Parathyroid adenoma (tissue), 2 donors: ENCODE results near the gene IQSEC2.
A peak's percentile ranks its signal among the peaks of the same experiment; 100 is the strongest.

ENCODE experiments used
- H2AFZ ChIP-seq: fragments of 300-600 bp; sonication (generic); one replicate; pipeline ENCODE4 v1.7.0; 2017; ENCODE audit warnings: antibody characterized with exemption, mild to moderate bottlenecking
- H3K27ac ChIP-seq: fragments of 300-600 bp; sonication (generic); one replicate; pipeline ENCODE4 v1.7.0; 2017
- H3K27me3 ChIP-seq: fragments of 300-600 bp; sonication (generic); one replicate; pipeline ENCODE4 v1.7.0; 2017; ENCODE audit warnings: low read length; ENCODE audit not compliant: control insufficient read depth, insufficient read depth
- H3K36me3 ChIP-seq: fragments of 300-600 bp; sonication (generic); one replicate; pipeline ENCODE4 v1.7.0; 2017; ENCODE audit warnings: low read length; ENCODE audit not compliant: control insufficient read depth, insufficient read depth
- H3K4me1 ChIP-seq: fragments of 300-600 bp; sonication (generic); one replicate; pipeline ENCODE4 v1.7.0; 2017; ENCODE audit warnings: control low read depth
- H3K4me2 ChIP-seq: fragments of 300-600 bp; sonication (generic); one replicate; pipeline ENCODE4 v1.7.0; 2017; ENCODE audit warnings: low read length
- H3K4me3 ChIP-seq: fragments of 300-600 bp; sonication (generic); one replicate; pipeline ENCODE4 v1.7.0; 2017; ENCODE audit warnings: low read depth, low read length
- H3K79me2 ChIP-seq: fragments of 300-600 bp; sonication (generic); one replicate; pipeline ENCODE4 v1.7.0; 2017; ENCODE audit warnings: control low read depth
- H3K9ac ChIP-seq: fragments of 300-600 bp; sonication (generic); one replicate; pipeline ENCODE4 v1.7.0; 2017; ENCODE audit warnings: mild to moderate bottlenecking
- H3K9me3 ChIP-seq: fragments of 300-600 bp; sonication (generic); one replicate; pipeline ENCODE4 v1.7.0; 2017; ENCODE audit warnings: low read length; ENCODE audit not compliant: control insufficient read depth
- TF ChIP-seq, protein P1 (sequence below): fragments of 300-600 bp; sonication (generic); IDR thresholded peaks from one replicate; pipeline ENCODE4 v1.7.0; 2017; ENCODE audit warnings: antibody characterized with exemption, mild to moderate bottlenecking
- donor health status: primary hyperparathyroidism.

IQSEC2 gene

GRCh38 chrX:53321943-53322497 lies 40.6 kb upstream of the IQSEC2 start:
- no peak overlapping the region for H3K4me2 ChIP-seq
- no peaks in the 10 kb centered on the region for H3K27me3 ChIP-seq
- peaks cover 3% of the 10 kb centered on the region for H3K79me2 ChIP-seq
- TF ChIP-seq, protein P1, sequence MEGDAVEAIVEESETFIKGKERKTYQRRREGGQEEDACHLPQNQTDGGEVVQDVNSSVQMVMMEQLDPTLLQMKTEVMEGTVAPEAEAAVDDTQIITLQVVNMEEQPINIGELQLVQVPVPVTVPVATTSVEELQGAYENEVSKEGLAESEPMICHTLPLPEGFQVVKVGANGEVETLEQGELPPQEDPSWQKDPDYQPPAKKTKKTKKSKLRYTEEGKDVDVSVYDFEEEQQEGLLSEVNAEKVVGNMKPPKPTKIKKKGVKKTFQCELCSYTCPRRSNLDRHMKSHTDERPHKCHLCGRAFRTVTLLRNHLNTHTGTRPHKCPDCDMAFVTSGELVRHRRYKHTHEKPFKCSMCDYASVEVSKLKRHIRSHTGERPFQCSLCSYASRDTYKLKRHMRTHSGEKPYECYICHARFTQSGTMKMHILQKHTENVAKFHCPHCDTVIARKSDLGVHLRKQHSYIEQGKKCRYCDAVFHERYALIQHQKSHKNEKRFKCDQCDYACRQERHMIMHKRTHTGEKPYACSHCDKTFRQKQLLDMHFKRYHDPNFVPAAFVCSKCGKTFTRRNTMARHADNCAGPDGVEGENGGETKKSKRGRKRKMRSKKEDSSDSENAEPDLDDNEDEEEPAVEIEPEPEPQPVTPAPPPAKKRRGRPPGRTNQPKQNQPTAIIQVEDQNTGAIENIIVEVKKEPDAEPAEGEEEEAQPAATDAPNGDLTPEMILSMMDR: no peak
- H2AFZ ChIP-seq: no peak overlapping the region
- no peaks in the 10 kb centered on the region for H3K4me1 ChIP-seq
- no peak overlapping the region for H3K9ac ChIP-seq
- no peaks in the 10 kb centered on the region for H3K9me3 ChIP-seq
- H3K36me3 ChIP-seq: no peaks in the 10 kb centered on the region
- H3K27ac ChIP-seq: no peak overlapping the region
- H3K4me3 ChIP-seq: no peak overlapping the region

DNA sequence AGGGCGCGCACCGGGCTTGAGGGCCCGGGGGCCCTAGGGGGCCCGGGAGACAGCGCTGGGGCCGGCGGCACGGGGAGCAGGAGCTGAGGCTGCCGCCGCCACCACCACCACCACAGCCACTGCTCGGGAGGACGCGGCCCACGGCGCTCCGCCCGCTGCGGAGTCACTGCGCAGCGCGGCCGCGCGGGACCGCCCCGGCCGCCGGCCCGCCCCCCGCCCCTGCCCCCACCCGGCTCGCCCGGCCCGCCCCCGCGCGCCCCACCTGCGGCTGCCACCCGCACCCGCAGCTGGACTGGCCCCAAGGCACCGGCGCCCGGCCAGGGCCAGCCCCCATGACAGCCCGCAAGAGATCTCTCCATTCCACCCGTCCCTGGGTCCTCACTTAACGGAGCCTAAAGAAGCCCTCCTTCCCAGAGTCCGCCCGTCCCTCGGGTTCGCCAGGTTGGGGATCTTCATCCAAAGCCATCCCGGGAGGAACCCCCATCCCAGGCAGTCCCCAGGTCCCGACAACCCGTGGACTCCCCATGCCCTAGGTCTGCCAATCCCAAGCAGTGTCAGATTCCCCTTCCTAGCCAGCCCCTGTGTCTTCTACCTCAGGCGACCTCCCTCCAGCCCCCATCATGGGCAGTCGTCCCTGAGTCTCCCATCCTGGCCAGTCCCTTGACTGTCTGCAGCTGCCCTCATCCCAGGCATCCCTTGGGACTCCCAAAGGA lies 40.0 kb upstream of the IQSEC2 start:
- no peak overlapping the region for H3K27ac ChIP-seq
- H3K36me3 ChIP-seq: no peaks in the 10 kb centered on the region
- TF ChIP-seq, protein P1: no peak
- no peaks in the 10 kb centered on the region for H3K4me1 ChIP-seq
- H3K4me3 ChIP-seq: peak overlapping the region; percentile 55
- peaks cover 3% of the 10 kb centered on the region for H3K79me2 ChIP-seq
- peak overlapping the region; percentile 80 for H3K4me2 ChIP-seq
- H3K27me3 ChIP-seq: no peaks in the 10 kb centered on the region
- H2AFZ ChIP-seq: peak overlapping the region; percentile 72
- H3K9me3 ChIP-seq: no peaks in the 10 kb centered on the region
- H3K9ac ChIP-seq: no peak overlapping the region

DNA sequence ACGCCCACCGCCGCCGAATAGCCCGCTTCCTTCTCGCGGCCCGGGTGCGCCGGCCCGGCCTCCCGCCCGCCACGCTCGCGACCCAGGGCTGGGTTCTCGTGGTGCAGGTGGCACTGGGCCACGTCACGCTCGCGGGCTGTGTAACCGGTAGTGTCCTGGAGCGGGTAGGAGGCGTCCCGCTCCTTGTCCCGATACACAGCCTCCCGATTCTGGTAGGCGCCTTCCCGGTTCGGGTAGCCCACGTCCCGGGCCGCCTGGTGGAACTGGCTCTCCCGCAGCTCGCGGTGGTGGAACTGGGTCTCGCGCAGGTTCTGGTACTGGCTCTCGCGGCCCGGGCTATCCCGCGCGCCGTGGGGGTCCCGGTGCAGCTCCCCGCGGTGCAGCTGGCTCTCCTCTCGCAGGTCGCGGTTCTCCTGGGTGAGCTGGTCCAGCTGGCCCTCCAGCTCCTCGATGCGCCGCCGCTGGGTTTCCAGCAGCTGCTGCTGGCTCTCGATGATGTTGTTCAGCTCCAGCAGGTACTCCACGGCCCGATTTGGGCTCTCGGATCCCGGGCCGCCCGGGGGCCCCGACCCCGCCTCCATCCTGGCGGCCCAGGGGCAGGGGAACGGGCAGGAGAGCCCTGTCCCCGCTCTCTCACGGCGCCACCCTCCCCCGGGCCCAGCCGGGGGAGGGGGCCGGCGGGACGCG lies 39.3 kb upstream of the IQSEC2 start:
- Histone ChIP-seq H3K9ac (no peak overlapping the region), H3K4me1 (no peaks in the 10 kb centered on the region), H3K27ac (no peak overlapping the region), H2AFZ (peak overlapping the region; percentile 72), H3K27me3 (no peaks in the 10 kb centered on the region), H3K4me2 (peak overlapping the region; percentile 80), H3K36me3 (no peaks in the 10 kb centered on the region), H3K79me2 (peaks cover 3% of the 10 kb centered on the region), H3K9me3 (no peaks in the 10 kb centered on the region), H3K4me3 (peak overlapping the region; percentile 55)
- TF ChIP-seq, protein P1: no peak

DNA sequence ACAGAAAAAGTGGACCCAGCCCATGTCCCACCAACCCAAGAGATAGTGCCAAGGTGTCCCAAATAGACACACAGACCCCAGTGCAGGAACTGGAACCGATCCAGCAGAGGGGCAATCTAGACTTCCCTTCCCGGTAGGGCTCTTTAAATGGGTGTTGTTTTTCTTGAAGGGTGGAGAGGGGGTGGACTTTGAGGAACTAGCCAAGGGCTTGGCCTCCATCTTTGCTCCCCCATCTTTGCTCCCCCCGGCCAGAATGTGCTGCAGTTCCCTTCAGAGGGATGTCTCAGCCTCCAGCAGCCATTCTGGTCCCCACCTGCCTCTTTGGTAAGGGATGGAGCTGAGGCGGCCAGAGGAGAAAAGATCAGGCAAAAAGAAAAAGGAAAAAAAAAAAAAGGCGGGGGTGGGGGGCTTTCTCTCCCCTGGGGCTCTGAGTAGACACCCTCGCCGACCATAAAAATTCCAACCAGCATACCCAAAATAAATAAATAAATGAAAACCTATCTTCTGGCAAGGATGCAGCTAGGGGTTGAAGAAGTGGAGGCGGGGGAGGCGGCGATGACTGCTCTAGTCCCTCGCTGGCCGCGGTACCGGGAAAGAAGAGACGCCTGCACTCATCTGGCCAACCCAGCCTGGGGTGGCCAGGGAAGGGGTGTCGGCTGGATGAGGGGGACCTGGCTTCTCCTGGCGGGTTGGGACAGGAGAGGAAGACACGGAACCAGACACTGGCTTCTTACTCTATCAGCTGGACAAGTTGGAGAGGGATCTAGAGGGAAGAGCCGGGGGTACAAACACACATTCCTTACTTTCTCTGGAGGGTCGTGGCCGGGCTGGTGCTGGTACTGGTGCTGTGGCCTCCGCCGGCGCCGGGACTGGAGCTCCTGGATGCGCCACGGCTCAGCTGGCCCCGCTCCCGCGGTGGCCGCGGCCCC lies 38.5 kb upstream of the IQSEC2 start:
- TF ChIP-seq, protein P1: no peak
- no peak overlapping the region for H3K9ac ChIP-seq
- peaks cover 3% of the 10 kb centered on the region for H3K79me2 ChIP-seq
- no peaks in the 10 kb centered on the region for H3K4me1 ChIP-seq
- H2AFZ ChIP-seq: no peak overlapping the region
- H3K27me3 ChIP-seq: no peaks in the 10 kb centered on the region
- peak overlapping the region; percentile 80 for H3K4me2 ChIP-seq
- H3K36me3 ChIP-seq: no peaks in the 10 kb centered on the region
- no peaks in the 10 kb centered on the region for H3K9me3 ChIP-seq
- peak overlapping the region; percentile 55 for H3K4me3 ChIP-seq
- H3K27ac ChIP-seq: no peak overlapping the region
